Suprapubic skin (tissue), 3 donors: Measurements from ENCODE around the gene ARID5B.

Experiments
- EP300 ChIP-seq: sonication (generic); formaldehyde crosslinking; IDR thresholded peaks from one replicate; pipeline ENCODE4 v1.6.1; 2017; ENCODE audit warnings: antibody characterized with exemption
- TF ChIP-seq, protein P1 (sequence below), 2 donors: fragments of 200-600 bp in 1 of 2; fragments of 450-650 bp in 1 of 2; sonication (generic) in 1 of 2; IDR thresholded peaks; one replicate each; pipeline ENCODE4 v1.5.1; 2016 to 2019; ENCODE audit warnings: antibody characterized with exemption in 2 of 2, mild to moderate bottlenecking in 1 of 2, moderate library complexity in 1 of 2

DNA sequence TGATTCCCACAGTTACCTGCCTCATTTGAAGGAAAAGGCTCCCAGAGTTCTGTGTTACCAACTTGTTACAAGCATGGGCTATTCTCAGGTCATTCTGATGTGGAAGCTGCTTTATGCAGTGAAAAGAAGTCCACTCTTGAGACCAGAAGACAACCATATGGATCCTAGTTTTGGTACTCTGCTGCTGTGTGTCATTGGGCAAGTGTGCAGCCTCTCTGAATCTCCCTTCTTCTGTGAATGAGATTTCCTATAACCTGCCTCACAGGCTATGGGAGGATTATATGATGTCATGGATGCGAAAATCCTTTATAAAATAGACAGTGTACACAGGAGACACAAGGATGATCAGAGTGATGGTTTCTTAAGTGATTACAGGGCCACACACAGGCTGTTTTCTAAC, 166.1 kb downstream of the ARID5B start:
- TF ChIP-seq, protein P1, sequence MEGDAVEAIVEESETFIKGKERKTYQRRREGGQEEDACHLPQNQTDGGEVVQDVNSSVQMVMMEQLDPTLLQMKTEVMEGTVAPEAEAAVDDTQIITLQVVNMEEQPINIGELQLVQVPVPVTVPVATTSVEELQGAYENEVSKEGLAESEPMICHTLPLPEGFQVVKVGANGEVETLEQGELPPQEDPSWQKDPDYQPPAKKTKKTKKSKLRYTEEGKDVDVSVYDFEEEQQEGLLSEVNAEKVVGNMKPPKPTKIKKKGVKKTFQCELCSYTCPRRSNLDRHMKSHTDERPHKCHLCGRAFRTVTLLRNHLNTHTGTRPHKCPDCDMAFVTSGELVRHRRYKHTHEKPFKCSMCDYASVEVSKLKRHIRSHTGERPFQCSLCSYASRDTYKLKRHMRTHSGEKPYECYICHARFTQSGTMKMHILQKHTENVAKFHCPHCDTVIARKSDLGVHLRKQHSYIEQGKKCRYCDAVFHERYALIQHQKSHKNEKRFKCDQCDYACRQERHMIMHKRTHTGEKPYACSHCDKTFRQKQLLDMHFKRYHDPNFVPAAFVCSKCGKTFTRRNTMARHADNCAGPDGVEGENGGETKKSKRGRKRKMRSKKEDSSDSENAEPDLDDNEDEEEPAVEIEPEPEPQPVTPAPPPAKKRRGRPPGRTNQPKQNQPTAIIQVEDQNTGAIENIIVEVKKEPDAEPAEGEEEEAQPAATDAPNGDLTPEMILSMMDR (IDR thresholded peaks at IDR 0.05): no peak
- TF ChIP-seq EP300: no peak
